Endothelial cell (in vitro differentiated cells): ENCODE data around the gene DPM2. TPM values are rescaled to one million over a fixed set of nuclear protein-coding genes. Genes with fewer than 3 reads are reported as not detected.

Experiments
- DNase-seq: peaks from one replicate; pipeline ENCODE4 v3.0.0; 2021; ENCODE audit warnings: low spot score
- H3K27ac Mint-ChIP-seq: one replicate; pipeline ENCODE4 v1.8.0; 2021; ENCODE audit warnings: mixed read lengths, inconsistent platforms; ENCODE audit not compliant: unreplicated experiment
- H3K27me3 Mint-ChIP-seq: one replicate; pipeline ENCODE4 v1.8.0; 2021; ENCODE audit warnings: mild to moderate bottlenecking, moderate library complexity, mixed read lengths, inconsistent platforms; ENCODE audit not compliant: unreplicated experiment
- H3K36me3 Mint-ChIP-seq: one replicate; pipeline ENCODE4 v1.8.0; 2021; ENCODE audit warnings: mild to moderate bottlenecking, low read depth, mixed read lengths, inconsistent platforms; ENCODE audit not compliant: unreplicated experiment
- H3K4me1 Mint-ChIP-seq: one replicate; pipeline ENCODE4 v1.8.0; 2021; ENCODE audit warnings: mild to moderate bottlenecking, mixed read lengths, inconsistent platforms; ENCODE audit not compliant: unreplicated experiment
- H3K4me3 Mint-ChIP-seq: one replicate; pipeline ENCODE4 v1.8.0; 2021; ENCODE audit warnings: mild to moderate bottlenecking, mixed read lengths, inconsistent platforms; ENCODE audit not compliant: unreplicated experiment
- H3K9me3 Mint-ChIP-seq: one replicate; pipeline ENCODE4 v1.8.0; 2021; ENCODE audit warnings: mixed read lengths, inconsistent platforms; ENCODE audit not compliant: unreplicated experiment
- CTCF ChIP-seq: fragments of 200-600 bp; sonication (generic); IDR thresholded peaks from one replicate; pipeline ENCODE4 v1.5.0; 2021; ENCODE audit warnings: antibody characterized with exemption; ENCODE audit not compliant: unreplicated experiment
- total RNA-seq: library from RNA; stranded (reverse); fragmentation: NEBNext Ultra II Directional; extraction: Animal tissue kit (Norgen Biotek cat#: 25700); gene quantifications from one replicate; pipeline ENCODE4 v1.2.1, GENCODE V29; 2021; ENCODE audit not compliant: unreplicated experiment

DPM2 gene
- total RNA-seq, 1 donor from 2014 or later, result 31.5 TPM

- H3K4me1 Mint-ChIP-seq, result no peaks in the 10 kb centered on the region
- DNase-seq, result no peak
- H3K4me3 Mint-ChIP-seq, result no peak overlapping the region
- no peak overlapping the region for H3K27ac Mint-ChIP-seq
- no peaks in the 10 kb centered on the region for H3K36me3 Mint-ChIP-seq
- no peaks in the 10 kb centered on the region for H3K9me3 Mint-ChIP-seq
- peaks cover 8% of the 10 kb centered on the region for H3K27me3 Mint-ChIP-seq
- TF ChIP-seq CTCF, result no peak
Measured at GRCh38 chr9:127963359-127964064, 25.9 kb upstream of the DPM2 start.

GRCh38 chr9:127963041-127963358 is 25.3 kb upstream of the DPM2 start:
- no peaks in the 10 kb centered on the region for H3K9me3 Mint-ChIP-seq
- no peaks in the 10 kb centered on the region for H3K36me3 Mint-ChIP-seq
- H3K4me1 Mint-ChIP-seq, result no peaks in the 10 kb centered on the region
- TF ChIP-seq CTCF, result no peak
- DNase-seq, result no peak
- peaks cover 8% of the 10 kb centered on the region for H3K27me3 Mint-ChIP-seq
- H3K27ac Mint-ChIP-seq, result no peak overlapping the region
- H3K4me3 Mint-ChIP-seq, result no peak overlapping the region

GRCh38 chr9:127962278-127962677 is 24.6 kb upstream of the DPM2 start:
- Mint-ChIP-seq H3K4me3 (no peak overlapping the region), H3K9me3 (no peaks in the 10 kb centered on the region), H3K36me3 (no peaks in the 10 kb centered on the region), H3K27me3 (peaks cover 10% of the 10 kb centered on the region), H3K27ac (no peak overlapping the region), H3K4me1 (no peaks in the 10 kb centered on the region)
- DNase-seq, result no peak
- no peak for TF ChIP-seq CTCF

- Mint-ChIP-seq H3K27ac (no peak overlapping the region), H3K36me3 (no peaks in the 10 kb centered on the region), H3K4me3 (peak overlapping the region; percentile 18), H3K27me3 (peaks cover 10% of the 10 kb centered on the region), H3K4me1 (no peaks in the 10 kb centered on the region), H3K9me3 (no peaks in the 10 kb centered on the region)
- DNase-seq, result no peak
- no peak for TF ChIP-seq CTCF
Measured at GRCh38 chr9:127961613-127962155, 24.0 kb upstream of the DPM2 start.

GRCh38 chr9:127961155-127961490 is 23.5 kb upstream of the DPM2 start:
- no peak overlapping the region for H3K27ac Mint-ChIP-seq
- H3K36me3 Mint-ChIP-seq, result no peaks in the 10 kb centered on the region
- no peaks in the 10 kb centered on the region for H3K4me1 Mint-ChIP-seq
- no peaks in the 10 kb centered on the region for H3K9me3 Mint-ChIP-seq
- no peak for TF ChIP-seq CTCF
- no peak for DNase-seq
- peaks cover 10% of the 10 kb centered on the region for H3K27me3 Mint-ChIP-seq
- H3K4me3 Mint-ChIP-seq, result peak overlapping the region; percentile 18
